ENCODE measurements around the gene HES1. TPM values are rescaled to one million over a fixed set of nuclear protein-coding genes. Genes with fewer than 3 reads are reported as not detected.

Gene HES1
- total and polyA plus RNA-seq, 9 of the 15 experiments (the other 6 are each of a cell fraction or from before 2014, with no cell fraction given): 3.4 to 37.0 (median 19.3) TPM

- no peak for TF ChIP-seq FOXP4 (CRISPR knock-in tag; IDR thresholded peaks at IDR 0.05; ENCODE audit: borderline replicate concordance)
- TF ChIP-seq ZNF354B (CRISPR knock-in tag; IDR thresholded peaks at IDR 0.05): no peak
- no peak for TF ChIP-seq PHF20 (IDR thresholded peaks at IDR 0.05; ENCODE audit: partially characterized antibody)
- TF ChIP-seq ASH1L (IDR thresholded peaks at IDR 0.05; ENCODE audit: borderline replicate concordance, low read depth, partially characterized antibody): no peak
- no peak for TF ChIP-seq MIER1 (IDR thresholded peaks at IDR 0.05; ENCODE audit: low read depth)
- TF ChIP-seq ZNF121 (CRISPR knock-in tag; conservative IDR thresholded peaks at IDR 0.05): no peak
- peak; percentile 58 for TF ChIP-seq PKNOX1 (IDR thresholded peaks at IDR 0.05)
- TF ChIP-seq, protein P1, sequence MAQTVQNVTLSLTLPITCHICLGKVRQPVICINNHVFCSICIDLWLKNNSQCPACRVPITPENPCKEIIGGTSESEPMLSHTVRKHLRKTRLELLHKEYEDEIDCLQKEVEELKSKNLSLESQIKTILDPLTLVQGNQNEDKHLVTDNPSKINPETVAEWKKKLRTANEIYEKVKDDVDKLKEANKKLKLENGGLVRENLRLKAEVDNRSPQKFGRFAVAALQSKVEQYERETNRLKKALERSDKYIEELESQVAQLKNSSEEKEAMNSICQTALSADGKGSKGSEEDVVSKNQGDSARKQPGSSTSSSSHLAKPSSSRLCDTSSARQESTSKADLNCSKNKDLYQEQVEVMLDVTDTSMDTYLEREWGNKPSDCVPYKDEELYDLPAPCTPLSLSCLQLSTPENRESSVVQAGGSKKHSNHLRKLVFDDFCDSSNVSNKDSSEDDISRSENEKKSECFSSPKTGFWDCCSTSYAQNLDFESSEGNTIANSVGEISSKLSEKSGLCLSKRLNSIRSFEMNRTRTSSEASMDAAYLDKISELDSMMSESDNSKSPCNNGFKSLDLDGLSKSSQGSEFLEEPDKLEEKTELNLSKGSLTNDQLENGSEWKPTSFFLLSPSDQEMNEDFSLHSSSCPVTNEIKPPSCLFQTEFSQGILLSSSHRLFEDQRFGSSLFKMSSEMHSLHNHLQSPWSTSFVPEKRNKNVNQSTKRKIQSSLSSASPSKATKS (CRISPR knock-in tag; IDR thresholded peaks at IDR 0.05): no peak
- no peak for TF ChIP-seq RFX5 (IDR thresholded peaks at IDR 0.05; ENCODE audit: low read depth, low read length)
- TF ChIP-seq MGA (IDR thresholded peaks at IDR 0.05): peak; percentile 93
Measured at GRCh38 chr3:194134757-194135515, 1.0 kb upstream of the HES1 start (continued).
